GM19351 (cell line): ENCODE data around the gene LRRC14B.
"Not testable (repeated sequence)": the region's sequence is repeated elsewhere in the genome, so short reads cannot be mapped to it uniquely, and the experiment has no call there.

Experiments used
- ATAC-seq: cut with Tn5 transposase; IDR thresholded peaks from one replicate; pipeline ENCODE4 v1.9.1; 2021; ENCODE audit warnings: mild to moderate bottlenecking, moderate library complexity; ENCODE audit not compliant: unreplicated experiment

The LRRC14B gene

GRCh38 chr5:159448-160172, 31.7 kb upstream of the LRRC14B start:
- no peak for ATAC-seq

- ATAC-seq: no peak
Observed at GRCh38 chr5:160173-160510, 31.2 kb upstream of the LRRC14B start.

GRCh38 chr5:160921-161802, 30.1 kb upstream of the LRRC14B start:
- ATAC-seq: no peak

GRCh38 chr5:161803-162110, 29.5 kb upstream of the LRRC14B start:
- ATAC-seq: no peak

GRCh38 chr5:162190-162564, 29.1 kb upstream of the LRRC14B start:
- no peak for ATAC-seq

- no peak for ATAC-seq
Observed at GRCh38 chr5:162565-163337, 28.5 kb upstream of the LRRC14B start.

- ATAC-seq: no peak
Observed at GRCh38 chr5:163338-163620, 28.0 kb upstream of the LRRC14B start.

GRCh38 chr5:163841-164240, 27.5 kb upstream of the LRRC14B start:
- ATAC-seq: no peak

- ATAC-seq: no peak
Observed at GRCh38 chr5:164244-164643, 27.1 kb upstream of the LRRC14B start.

- not testable (repeated sequence) for ATAC-seq
Observed at GRCh38 chr5:164783-165182, 26.5 kb upstream of the LRRC14B start.

GRCh38 chr5:166441-167372, 24.6 kb upstream of the LRRC14B start:
- ATAC-seq: no peak

GRCh38 chr5:167511-167910, 23.8 kb upstream of the LRRC14B start:
- no peak for ATAC-seq

- no peak for ATAC-seq
Observed at GRCh38 chr5:167982-168660, 23.2 kb upstream of the LRRC14B start.

GRCh38 chr5:169071-169727, 22.1 kb upstream of the LRRC14B start:
- ATAC-seq: no peak

- ATAC-seq: no peak
Observed at GRCh38 chr5:169728-170094, 21.6 kb upstream of the LRRC14B start.

GRCh38 chr5:170971-171800, 20.1 kb upstream of the LRRC14B start:
- no peak for ATAC-seq

GRCh38 chr5:171801-172331, 19.4 kb upstream of the LRRC14B start:
- no peak for ATAC-seq

GRCh38 chr5:172421-172820, 18.9 kb upstream of the LRRC14B start:
- ATAC-seq: no peak

GRCh38 chr5:172841-173251, 18.4 kb upstream of the LRRC14B start:
- no peak for ATAC-seq
